WTC11 (cell line): ENCODE measurements around the gene AIFM1. TPM values are rescaled to one million over a fixed set of nuclear protein-coding genes. Genes with fewer than 3 reads are reported as not detected.

Experiments used
- ATAC-seq: fragments of 200-7000 bp; cut with Tn5 transposase; 2 replicates; pipeline ENCODE4 v1.10.0; 2021; ENCODE audit warnings: mild to moderate bottlenecking, moderate library complexity
- Bru-seq: library from RNA; stranded (reverse); fragments of 400-500 nt; gene quantifications from one replicate; lab custom pipeline; 2021; lab: Mats Ljungman, UMichigan
- CTCF ChIA-PET: fragments of 300-600 bp; sonication (Branson Sonifier 250); formaldehyde crosslinking; loops from one replicate; lab custom pipeline; 2021; ENCODE audit warnings: antibody characterized with exemption; lab: Charles Lee
- POLR2A ChIA-PET: fragments of 350-600 bp; sonication (Branson Sonifier 250); formaldehyde crosslinking; loops from one replicate; lab custom pipeline; 2021; ENCODE audit warnings: antibody characterized with exemption; lab: Charles Lee
- DNase-seq: peaks from one replicate; pipeline ENCODE4 v3.0.0; 2021; ENCODE audit warnings: low spot score
- H3K27ac Mint-ChIP-seq: 2 replicates; pipeline ENCODE4 v1.8.0; 2021; ENCODE audit warnings: mixed read lengths
- H3K27me3 Mint-ChIP-seq: 2 replicates; pipeline ENCODE4 v1.8.0; 2021; ENCODE audit warnings: low read depth, mild to moderate bottlenecking, moderate library complexity, mixed read lengths
- H3K36me3 Mint-ChIP-seq: 2 replicates; pipeline ENCODE4 v1.8.0; 2021; ENCODE audit warnings: mixed read lengths
- H3K4me1 Mint-ChIP-seq: 2 replicates; pipeline ENCODE4 v1.8.0; 2022; ENCODE audit warnings: mixed read lengths
- H3K4me3 Mint-ChIP-seq: 2 replicates; pipeline ENCODE4 v1.8.0; 2021; ENCODE audit warnings: mild to moderate bottlenecking, moderate library complexity, mixed read lengths
- H3K9me3 Mint-ChIP-seq: 2 replicates; pipeline ENCODE4 v1.8.0; 2021; ENCODE audit warnings: mixed read lengths
- ATF1 ChIP-seq: sonication (generic); formaldehyde crosslinking; IDR thresholded peaks from 2 replicates; pipeline ENCODE4 v1.8.1; 2023; ENCODE audit warnings: mild to moderate bottlenecking, moderate library complexity, missing genetic modification reagents
- FOXK1 ChIP-seq: sonication (generic); formaldehyde crosslinking; IDR thresholded peaks from 2 replicates; pipeline ENCODE4 v1.8.0; 2022; ENCODE audit warnings: mild to moderate bottlenecking, moderate library complexity, missing genetic modification reagents
- GTF2I ChIP-seq: fragments of 250-450 bp; sonication (Bioruptor Pico); conservative IDR thresholded peaks from 2 replicates; pipeline ENCODE4 v1.4.0; 2021; ENCODE audit warnings: mild to moderate bottlenecking
- NFYB ChIP-seq: sonication (generic); formaldehyde crosslinking; conservative IDR thresholded peaks from 2 replicates; pipeline ENCODE4 v1.8.0; 2022; ENCODE audit warnings: low read depth, missing genetic modification reagents
- NR2C2 ChIP-seq: sonication (generic); formaldehyde crosslinking; IDR thresholded peaks from 2 replicates; pipeline ENCODE4 v1.8.0; 2022; ENCODE audit warnings: mild to moderate bottlenecking, missing genetic modification reagents
- SMAD4 ChIP-seq: sonication (generic); formaldehyde crosslinking; IDR thresholded peaks from 2 replicates; pipeline ENCODE4 v1.8.0; 2022; ENCODE audit warnings: mild to moderate bottlenecking, missing genetic modification reagents
- SP1 ChIP-seq: sonication (generic); formaldehyde crosslinking; conservative IDR thresholded peaks from 2 replicates; pipeline ENCODE4 v1.8.1; 2022; ENCODE audit warnings: missing genetic modification reagents
- TCF7 ChIP-seq: sonication (generic); formaldehyde crosslinking; IDR thresholded peaks from 2 replicates; pipeline ENCODE4 v1.8.0; 2022; ENCODE audit warnings: mild to moderate bottlenecking, low read depth, missing genetic modification reagents, moderate library complexity
- ZNF671 ChIP-seq: fragments of 250-450 bp; sonication (Bioruptor Pico); IDR thresholded peaks from 2 replicates; pipeline ENCODE4 v1.8.0; 2021; ENCODE audit warnings: mild to moderate bottlenecking
- long read RNA-seq, 3 experiments: library from RNA in 1 of 3; library from capped mRNA in 1 of 3; library from polyadenylated mRNA in 1 of 3; unstranded in 2 of 3; stranded (forward) in 1 of 3; transcript quantifications; one replicate each; pipeline ENCODE4 v2.0.0, GENCODE V29; 2021
- total RNA-seq: library from RNA; stranded (reverse); gene quantifications from 3 replicates; pipeline ENCODE4 v1.2.3, GENCODE V29; 2021
- TF ChIP-seq, protein P1 (sequence below): sonication (generic); formaldehyde crosslinking; IDR thresholded peaks from 2 replicates; pipeline ENCODE4 v1.8.0; 2023; ENCODE audit warnings: missing genetic modification reagents, mild to moderate bottlenecking, borderline replicate concordance
- TF ChIP-seq, protein P2 (sequence below): sonication (generic); formaldehyde crosslinking; IDR thresholded peaks from 2 replicates; pipeline ENCODE4 v1.8.0; 2022; ENCODE audit warnings: mild to moderate bottlenecking, missing genetic modification reagents
- TF ChIP-seq, protein P3 (sequence below): sonication (generic); formaldehyde crosslinking; IDR thresholded peaks from 2 replicates; pipeline ENCODE4 v1.8.0; 2022; ENCODE audit warnings: missing genetic modification reagents
- TF ChIP-seq, protein P4 (sequence below): sonication (generic); formaldehyde crosslinking; IDR thresholded peaks from 2 replicates; pipeline ENCODE4 v1.8.1; 2023; ENCODE audit warnings: mild to moderate bottlenecking, missing genetic modification reagents
- TF ChIP-seq, protein P5 (sequence below): sonication (generic); formaldehyde crosslinking; IDR thresholded peaks from 2 replicates; pipeline ENCODE4 v1.8.1; 2023; ENCODE audit warnings: mild to moderate bottlenecking, missing genetic modification reagents

The AIFM1 gene
- total RNA-seq: 53.5 to 55.9 TPM (median 55.0 TPM) in 3 replicates
- Bru-seq, nascent RNA: percentile 68 among the genes with signal in this experiment
- long read RNA-seq, experiment 1, transcript AIFM1-201 (16 exons, 2,260 nt): major isoform, 229 of 260 reads
- long read RNA-seq, experiment 1, partial matches to known transcripts: 12 of 260 reads
- long read RNA-seq, experiment 1, other reads (novel, unspliced or antisense): 19 of 260 reads
- long read RNA-seq, experiment 2, transcript AIFM1-201 (16 exons, 2,260 nt): major isoform, 35 of 77 reads
- long read RNA-seq, experiment 2, partial matches to known transcripts: 21 of 77 reads
- long read RNA-seq, experiment 2, other reads (novel, unspliced or antisense): 20 of 77 reads
- long read RNA-seq, experiment 3, transcript AIFM1-201 (16 exons, 2,260 nt): major isoform, 158 of 177 reads
- long read RNA-seq, experiment 3, partial matches to known transcripts: 9 of 177 reads
- long read RNA-seq, experiment 3, other reads (novel, unspliced or antisense): 10 of 177 reads

DNA sequence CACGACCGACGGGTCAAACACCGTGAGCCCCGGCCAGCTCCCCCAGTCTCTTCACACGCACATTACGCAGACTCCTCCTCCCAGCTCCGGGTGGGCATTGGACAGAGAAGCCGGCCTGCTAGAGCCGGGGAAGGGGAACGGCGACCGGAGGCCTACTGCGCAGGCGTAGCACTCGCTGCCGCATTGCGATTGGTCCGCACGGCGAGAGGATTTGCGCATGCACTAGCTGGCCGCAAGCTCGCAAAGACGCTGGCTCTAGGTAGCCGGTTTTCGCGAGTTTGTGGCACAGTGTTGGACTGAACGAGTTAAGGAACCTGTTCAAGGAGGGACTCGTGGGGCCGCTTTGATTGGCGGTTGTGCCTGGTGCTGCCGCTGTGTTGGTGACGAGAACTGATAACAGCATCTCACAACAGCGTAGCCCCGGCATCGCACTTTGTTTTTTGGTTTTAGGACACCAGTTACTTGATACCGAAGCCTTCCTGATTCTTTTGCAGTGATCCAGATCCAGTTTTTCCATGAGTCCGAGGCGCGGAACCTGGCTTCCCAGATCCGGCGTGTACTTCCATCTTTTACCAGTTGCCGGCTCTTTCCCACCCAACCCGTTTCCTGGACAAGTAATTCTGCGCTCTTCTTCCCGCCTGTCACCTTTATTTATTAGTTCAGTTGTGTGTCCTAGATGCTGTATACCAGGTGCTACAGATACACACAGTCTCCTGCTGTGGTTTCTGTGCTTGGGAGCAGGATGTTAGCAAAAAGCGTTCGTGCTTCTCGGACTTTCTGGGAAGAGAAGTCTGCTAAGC is at the start of gene AIFM1:
Gene AIFM1, minus strand, starts transcription at position 139 of the 800 bp plus-strand sequence. CDS start 185 bp downstream, outside the sequence.
- TF ChIP-seq FOXK1 (CRISPR knock-in tag) (peak; percentile 40; the same call in 1 of the 2 replicates), GTF2I (CRISPR knock-in tag) (0 out of 2 replicates have a peak, but pooled peaks have one; percentile 60), SMAD4 (no peak), NFYB (CRISPR knock-in tag) (peak; percentile 44; the same call in 1 of the 2 replicates), SP1 (CRISPR knock-in tag) (0 out of 2 replicates have a peak, but pooled peaks have one; percentile 33), ATF1 (CRISPR knock-in tag) (no peak)
- TF ChIP-seq, protein P1, sequence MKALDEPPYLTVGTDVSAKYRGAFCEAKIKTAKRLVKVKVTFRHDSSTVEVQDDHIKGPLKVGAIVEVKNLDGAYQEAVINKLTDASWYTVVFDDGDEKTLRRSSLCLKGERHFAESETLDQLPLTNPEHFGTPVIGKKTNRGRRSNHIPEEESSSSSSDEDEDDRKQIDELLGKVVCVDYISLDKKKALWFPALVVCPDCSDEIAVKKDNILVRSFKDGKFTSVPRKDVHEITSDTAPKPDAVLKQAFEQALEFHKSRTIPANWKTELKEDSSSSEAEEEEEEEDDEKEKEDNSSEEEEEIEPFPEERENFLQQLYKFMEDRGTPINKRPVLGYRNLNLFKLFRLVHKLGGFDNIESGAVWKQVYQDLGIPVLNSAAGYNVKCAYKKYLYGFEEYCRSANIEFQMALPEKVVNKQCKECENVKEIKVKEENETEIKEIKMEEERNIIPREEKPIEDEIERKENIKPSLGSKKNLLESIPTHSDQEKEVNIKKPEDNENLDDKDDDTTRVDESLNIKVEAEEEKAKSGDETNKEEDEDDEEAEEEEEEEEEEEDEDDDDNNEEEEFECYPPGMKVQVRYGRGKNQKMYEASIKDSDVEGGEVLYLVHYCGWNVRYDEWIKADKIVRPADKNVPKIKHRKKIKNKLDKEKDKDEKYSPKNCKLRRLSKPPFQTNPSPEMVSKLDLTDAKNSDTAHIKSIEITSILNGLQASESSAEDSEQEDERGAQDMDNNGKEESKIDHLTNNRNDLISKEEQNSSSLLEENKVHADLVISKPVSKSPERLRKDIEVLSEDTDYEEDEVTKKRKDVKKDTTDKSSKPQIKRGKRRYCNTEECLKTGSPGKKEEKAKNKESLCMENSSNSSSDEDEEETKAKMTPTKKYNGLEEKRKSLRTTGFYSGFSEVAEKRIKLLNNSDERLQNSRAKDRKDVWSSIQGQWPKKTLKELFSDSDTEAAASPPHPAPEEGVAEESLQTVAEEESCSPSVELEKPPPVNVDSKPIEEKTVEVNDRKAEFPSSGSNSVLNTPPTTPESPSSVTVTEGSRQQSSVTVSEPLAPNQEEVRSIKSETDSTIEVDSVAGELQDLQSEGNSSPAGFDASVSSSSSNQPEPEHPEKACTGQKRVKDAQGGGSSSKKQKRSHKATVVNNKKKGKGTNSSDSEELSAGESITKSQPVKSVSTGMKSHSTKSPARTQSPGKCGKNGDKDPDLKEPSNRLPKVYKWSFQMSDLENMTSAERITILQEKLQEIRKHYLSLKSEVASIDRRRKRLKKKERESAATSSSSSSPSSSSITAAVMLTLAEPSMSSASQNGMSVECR (CRISPR knock-in tag): 0 out of 2 replicates have a peak, but pooled peaks have one; percentile 7
- TF ChIP-seq, protein P2, sequence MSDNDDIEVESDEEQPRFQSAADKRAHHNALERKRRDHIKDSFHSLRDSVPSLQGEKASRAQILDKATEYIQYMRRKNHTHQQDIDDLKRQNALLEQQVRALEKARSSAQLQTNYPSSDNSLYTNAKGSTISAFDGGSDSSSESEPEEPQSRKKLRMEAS (CRISPR knock-in tag): peak; percentile 64; the same call in 1 of the 2 replicates
- TF ChIP-seq, protein P3, sequence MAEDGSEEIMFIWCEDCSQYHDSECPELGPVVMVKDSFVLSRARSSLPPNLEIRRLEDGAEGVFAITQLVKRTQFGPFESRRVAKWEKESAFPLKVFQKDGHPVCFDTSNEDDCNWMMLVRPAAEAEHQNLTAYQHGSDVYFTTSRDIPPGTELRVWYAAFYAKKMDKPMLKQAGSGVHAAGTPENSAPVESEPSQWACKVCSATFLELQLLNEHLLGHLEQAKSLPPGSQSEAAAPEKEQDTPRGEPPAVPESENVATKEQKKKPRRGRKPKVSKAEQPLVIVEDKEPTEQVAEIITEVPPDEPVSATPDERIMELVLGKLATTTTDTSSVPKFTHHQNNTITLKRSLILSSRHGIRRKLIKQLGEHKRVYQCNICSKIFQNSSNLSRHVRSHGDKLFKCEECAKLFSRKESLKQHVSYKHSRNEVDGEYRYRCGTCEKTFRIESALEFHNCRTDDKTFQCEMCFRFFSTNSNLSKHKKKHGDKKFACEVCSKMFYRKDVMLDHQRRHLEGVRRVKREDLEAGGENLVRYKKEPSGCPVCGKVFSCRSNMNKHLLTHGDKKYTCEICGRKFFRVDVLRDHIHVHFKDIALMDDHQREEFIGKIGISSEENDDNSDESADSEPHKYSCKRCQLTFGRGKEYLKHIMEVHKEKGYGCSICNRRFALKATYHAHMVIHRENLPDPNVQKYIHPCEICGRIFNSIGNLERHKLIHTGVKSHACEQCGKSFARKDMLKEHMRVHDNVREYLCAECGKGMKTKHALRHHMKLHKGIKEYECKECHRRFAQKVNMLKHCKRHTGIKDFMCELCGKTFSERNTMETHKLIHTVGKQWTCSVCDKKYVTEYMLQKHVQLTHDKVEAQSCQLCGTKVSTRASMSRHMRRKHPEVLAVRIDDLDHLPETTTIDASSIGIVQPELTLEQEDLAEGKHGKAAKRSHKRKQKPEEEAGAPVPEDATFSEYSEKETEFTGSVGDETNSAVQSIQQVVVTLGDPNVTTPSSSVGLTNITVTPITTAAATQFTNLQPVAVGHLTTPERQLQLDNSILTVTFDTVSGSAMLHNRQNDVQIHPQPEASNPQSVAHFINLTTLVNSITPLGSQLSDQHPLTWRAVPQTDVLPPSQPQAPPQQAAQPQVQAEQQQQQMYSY (CRISPR knock-in tag): peak; percentile 98
- Mint-ChIP-seq H3K4me3 (peak within 1 kb of the TSS; percentile 94), H3K4me1 (peaks cover 16% of the 10 kb centered on the region), H3K27ac (peak within 1 kb of the TSS; percentile 97), H3K36me3 (no peaks in the 10 kb centered on the region), H3K9me3 (no peaks in the 10 kb centered on the region), H3K27me3 (no peaks in the 10 kb centered on the region)
- ATAC-seq (peak; percentile 93), DNase-seq (peak; percentile 90)
- POLR2A ChIA-PET: interaction anchor here (0.6 to 1.1 kb wide), 3 partner anchors 14 to 45 kb away, joined by 3 to 6 read pairs (median 4); no protein-coding TSS in a partner anchor
- CTCF ChIA-PET: interaction anchor here (0.8 kb wide), 1 partner anchor 45 kb away, joined by 5 read pairs; no protein-coding TSS in a partner anchor

DNA sequence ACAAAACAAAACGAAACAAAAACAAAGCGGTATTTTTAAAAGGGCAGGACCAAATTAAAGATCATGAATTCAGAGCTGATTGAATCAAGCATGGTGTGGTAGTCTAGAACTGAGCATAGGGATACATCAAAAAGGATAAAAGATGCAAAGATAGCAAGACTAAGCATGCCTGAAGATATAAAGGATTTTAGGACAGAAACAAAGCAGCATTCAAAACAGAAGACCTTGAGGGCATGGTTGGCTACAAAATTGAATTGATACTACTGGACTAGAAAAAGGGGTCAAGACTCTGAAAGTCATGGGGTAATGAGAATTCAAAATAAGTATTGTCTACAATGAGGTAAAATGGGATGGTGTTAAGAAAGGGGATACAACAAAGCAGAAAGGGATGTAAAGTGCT is 47.7 kb upstream of the AIFM1 start:
- H3K4me1 Mint-ChIP-seq: no peaks in the 10 kb centered on the region
- no peak overlapping the region for H3K4me3 Mint-ChIP-seq
- no peaks in the 10 kb centered on the region for H3K27me3 Mint-ChIP-seq
- no peak overlapping the region; the same call in 1 of the 2 replicates for H3K27ac Mint-ChIP-seq
- H3K9me3 Mint-ChIP-seq: no peaks in the 10 kb centered on the region
- CTCF ChIA-PET: no interaction called here
- no peak for ATAC-seq
- TF ChIP-seq, protein P4, sequence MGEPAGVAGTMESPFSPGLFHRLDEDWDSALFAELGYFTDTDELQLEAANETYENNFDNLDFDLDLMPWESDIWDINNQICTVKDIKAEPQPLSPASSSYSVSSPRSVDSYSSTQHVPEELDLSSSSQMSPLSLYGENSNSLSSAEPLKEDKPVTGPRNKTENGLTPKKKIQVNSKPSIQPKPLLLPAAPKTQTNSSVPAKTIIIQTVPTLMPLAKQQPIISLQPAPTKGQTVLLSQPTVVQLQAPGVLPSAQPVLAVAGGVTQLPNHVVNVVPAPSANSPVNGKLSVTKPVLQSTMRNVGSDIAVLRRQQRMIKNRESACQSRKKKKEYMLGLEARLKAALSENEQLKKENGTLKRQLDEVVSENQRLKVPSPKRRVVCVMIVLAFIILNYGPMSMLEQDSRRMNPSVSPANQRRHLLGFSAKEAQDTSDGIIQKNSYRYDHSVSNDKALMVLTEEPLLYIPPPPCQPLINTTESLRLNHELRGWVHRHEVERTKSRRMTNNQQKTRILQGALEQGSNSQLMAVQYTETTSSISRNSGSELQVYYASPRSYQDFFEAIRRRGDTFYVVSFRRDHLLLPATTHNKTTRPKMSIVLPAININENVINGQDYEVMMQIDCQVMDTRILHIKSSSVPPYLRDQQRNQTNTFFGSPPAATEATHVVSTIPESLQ (CRISPR knock-in tag): no peak
- TF ChIP-seq NR2C2 (CRISPR knock-in tag) (no peak), ZNF671 (CRISPR knock-in tag) (no peak), TCF7 (no peak)
- TF ChIP-seq, protein P5, sequence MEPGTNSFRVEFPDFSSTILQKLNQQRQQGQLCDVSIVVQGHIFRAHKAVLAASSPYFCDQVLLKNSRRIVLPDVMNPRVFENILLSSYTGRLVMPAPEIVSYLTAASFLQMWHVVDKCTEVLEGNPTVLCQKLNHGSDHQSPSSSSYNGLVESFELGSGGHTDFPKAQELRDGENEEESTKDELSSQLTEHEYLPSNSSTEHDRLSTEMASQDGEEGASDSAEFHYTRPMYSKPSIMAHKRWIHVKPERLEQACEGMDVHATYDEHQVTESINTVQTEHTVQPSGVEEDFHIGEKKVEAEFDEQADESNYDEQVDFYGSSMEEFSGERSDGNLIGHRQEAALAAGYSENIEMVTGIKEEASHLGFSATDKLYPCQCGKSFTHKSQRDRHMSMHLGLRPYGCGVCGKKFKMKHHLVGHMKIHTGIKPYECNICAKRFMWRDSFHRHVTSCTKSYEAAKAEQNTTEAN (CRISPR knock-in tag): no peak
- DNase-seq: no peak
- POLR2A ChIA-PET: no interaction called here
- peaks cover 55% of the 10 kb centered on the region for H3K36me3 Mint-ChIP-seq
